Activated T-cell treated with anti-CD3 and anti-CD28 coated beads for 24 hours (primary cell): Measurements from ENCODE around the gene RTP1.

Source experiments
- DNase-seq: peaks from one replicate; pipeline ENCODE4 v3.0.0-alpha.2; 2020; ENCODE audit warnings: low read depth

The RTP1 gene

GRCh38 chr3:187242435-187242834 is 45.1 kb downstream of the RTP1 start:
- DNase-seq = no peak

- DNase-seq = no peak
Observed at GRCh38 chr3:187242900-187243299, 45.6 kb downstream of the RTP1 start.

GRCh38 chr3:187243933-187244524 is 46.7 kb downstream of the RTP1 start:
- no peak for DNase-seq

- DNase-seq = no peak
Observed at GRCh38 chr3:187247398-187247797, 50.1 kb downstream of the RTP1 start.
